ENCODE results near the gene SRI.

DNA sequence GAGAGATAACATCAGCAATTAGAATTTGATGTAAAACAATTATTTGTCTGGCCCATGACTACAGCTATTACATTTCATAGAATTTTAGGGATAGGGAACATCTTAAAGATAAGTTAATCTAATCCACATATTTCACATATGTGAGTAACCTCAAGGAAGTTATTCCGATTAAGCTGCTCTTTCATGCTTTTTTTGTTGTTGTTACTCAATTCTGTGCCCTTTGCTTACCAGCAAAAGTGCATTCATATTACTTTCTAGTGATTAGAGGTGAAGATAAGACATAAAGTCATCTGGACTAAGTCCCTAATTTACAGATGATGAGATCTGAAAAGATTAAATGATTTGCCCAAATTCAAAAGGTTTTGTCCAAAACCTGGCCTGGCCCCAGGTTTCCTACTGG, 40.9 kb upstream of the SRI start:
- TF ChIP-seq, protein P1, sequence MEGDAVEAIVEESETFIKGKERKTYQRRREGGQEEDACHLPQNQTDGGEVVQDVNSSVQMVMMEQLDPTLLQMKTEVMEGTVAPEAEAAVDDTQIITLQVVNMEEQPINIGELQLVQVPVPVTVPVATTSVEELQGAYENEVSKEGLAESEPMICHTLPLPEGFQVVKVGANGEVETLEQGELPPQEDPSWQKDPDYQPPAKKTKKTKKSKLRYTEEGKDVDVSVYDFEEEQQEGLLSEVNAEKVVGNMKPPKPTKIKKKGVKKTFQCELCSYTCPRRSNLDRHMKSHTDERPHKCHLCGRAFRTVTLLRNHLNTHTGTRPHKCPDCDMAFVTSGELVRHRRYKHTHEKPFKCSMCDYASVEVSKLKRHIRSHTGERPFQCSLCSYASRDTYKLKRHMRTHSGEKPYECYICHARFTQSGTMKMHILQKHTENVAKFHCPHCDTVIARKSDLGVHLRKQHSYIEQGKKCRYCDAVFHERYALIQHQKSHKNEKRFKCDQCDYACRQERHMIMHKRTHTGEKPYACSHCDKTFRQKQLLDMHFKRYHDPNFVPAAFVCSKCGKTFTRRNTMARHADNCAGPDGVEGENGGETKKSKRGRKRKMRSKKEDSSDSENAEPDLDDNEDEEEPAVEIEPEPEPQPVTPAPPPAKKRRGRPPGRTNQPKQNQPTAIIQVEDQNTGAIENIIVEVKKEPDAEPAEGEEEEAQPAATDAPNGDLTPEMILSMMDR (conservative IDR thresholded peaks at IDR 0.05) = no peak
- TF ChIP-seq EZH2 (IDR thresholded peaks at IDR 0.05; ENCODE audit: low read depth) = no peak

Measured in PC-9 (cell line).